ENCODE measurements around the gene RCSD1.

DNA sequence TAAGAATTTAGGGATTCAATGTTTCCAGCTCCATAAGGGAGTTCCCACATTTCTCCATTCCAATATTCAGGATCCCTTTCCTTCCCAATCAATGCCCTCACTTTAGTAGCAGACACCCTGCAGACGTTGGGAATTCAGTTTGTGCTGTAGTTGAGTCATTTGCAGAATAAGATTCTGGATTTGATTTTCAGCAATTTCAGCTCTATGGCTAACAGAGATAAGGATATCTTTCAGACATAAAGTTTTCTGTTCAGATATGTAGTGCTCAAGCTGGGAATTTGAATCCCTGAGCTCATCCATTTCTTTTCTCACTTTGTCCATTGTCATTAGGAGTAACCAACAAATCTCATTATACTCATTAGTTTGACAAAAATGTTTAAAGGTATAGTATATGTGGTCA is 104.8 kb downstream of the RCSD1 start:
- TF ChIP-seq, protein P1, sequence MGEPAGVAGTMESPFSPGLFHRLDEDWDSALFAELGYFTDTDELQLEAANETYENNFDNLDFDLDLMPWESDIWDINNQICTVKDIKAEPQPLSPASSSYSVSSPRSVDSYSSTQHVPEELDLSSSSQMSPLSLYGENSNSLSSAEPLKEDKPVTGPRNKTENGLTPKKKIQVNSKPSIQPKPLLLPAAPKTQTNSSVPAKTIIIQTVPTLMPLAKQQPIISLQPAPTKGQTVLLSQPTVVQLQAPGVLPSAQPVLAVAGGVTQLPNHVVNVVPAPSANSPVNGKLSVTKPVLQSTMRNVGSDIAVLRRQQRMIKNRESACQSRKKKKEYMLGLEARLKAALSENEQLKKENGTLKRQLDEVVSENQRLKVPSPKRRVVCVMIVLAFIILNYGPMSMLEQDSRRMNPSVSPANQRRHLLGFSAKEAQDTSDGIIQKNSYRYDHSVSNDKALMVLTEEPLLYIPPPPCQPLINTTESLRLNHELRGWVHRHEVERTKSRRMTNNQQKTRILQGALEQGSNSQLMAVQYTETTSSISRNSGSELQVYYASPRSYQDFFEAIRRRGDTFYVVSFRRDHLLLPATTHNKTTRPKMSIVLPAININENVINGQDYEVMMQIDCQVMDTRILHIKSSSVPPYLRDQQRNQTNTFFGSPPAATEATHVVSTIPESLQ (CRISPR knock-in tag; IDR thresholded peaks at IDR 0.05): no peak
- TF ChIP-seq, protein P2, sequence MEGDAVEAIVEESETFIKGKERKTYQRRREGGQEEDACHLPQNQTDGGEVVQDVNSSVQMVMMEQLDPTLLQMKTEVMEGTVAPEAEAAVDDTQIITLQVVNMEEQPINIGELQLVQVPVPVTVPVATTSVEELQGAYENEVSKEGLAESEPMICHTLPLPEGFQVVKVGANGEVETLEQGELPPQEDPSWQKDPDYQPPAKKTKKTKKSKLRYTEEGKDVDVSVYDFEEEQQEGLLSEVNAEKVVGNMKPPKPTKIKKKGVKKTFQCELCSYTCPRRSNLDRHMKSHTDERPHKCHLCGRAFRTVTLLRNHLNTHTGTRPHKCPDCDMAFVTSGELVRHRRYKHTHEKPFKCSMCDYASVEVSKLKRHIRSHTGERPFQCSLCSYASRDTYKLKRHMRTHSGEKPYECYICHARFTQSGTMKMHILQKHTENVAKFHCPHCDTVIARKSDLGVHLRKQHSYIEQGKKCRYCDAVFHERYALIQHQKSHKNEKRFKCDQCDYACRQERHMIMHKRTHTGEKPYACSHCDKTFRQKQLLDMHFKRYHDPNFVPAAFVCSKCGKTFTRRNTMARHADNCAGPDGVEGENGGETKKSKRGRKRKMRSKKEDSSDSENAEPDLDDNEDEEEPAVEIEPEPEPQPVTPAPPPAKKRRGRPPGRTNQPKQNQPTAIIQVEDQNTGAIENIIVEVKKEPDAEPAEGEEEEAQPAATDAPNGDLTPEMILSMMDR (IDR thresholded peaks at IDR 0.05): no peak
- TF ChIP-seq ELF4 (CRISPR knock-in tag; IDR thresholded peaks at IDR 0.05; ENCODE audit: low read depth) (no peak), GRHL2 (CRISPR knock-in tag; IDR thresholded peaks at IDR 0.05; ENCODE audit: insufficient replicate concordance, severe bottlenecking) (no peak), ESRRA (CRISPR knock-in tag; IDR thresholded peaks at IDR 0.05; ENCODE audit: borderline replicate concordance) (no peak)
- TF ChIP-seq, protein P3, sequence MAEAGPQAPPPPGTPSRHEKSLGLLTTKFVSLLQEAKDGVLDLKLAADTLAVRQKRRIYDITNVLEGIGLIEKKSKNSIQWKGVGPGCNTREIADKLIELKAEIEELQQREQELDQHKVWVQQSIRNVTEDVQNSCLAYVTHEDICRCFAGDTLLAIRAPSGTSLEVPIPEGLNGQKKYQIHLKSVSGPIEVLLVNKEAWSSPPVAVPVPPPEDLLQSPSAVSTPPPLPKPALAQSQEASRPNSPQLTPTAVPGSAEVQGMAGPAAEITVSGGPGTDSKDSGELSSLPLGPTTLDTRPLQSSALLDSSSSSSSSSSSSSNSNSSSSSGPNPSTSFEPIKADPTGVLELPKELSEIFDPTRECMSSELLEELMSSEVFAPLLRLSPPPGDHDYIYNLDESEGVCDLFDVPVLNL (CRISPR knock-in tag; IDR thresholded peaks at IDR 0.05; ENCODE audit: borderline replicate concordance, low read depth): no peak

Data from WTC11 (cell line).